Karpas-422 (cell line): ENCODE data around the gene SYCE3. TPM values are rescaled to one million over a fixed set of nuclear protein-coding genes. Genes with fewer than 3 reads are reported as not detected.

Experiments
- DNase-seq: peaks from one replicate; pipeline ENCODE4 v3.0.0-alpha.2; 2015
- H2AFZ ChIP-seq: fragments of 200-600 bp; sonication (generic); 2 replicates; pipeline ENCODE4 v1.6.1; 2014; ENCODE audit warnings: antibody characterized with exemption, low read length, mixed read lengths
- H3K27ac ChIP-seq: fragments of 200-600 bp; sonication (generic); 2 replicates; pipeline ENCODE4 v1.5.1; 2014; ENCODE audit warnings: mild to moderate bottlenecking, low read length, moderate library complexity
- H3K27me3 ChIP-seq: fragments of 200-600 bp; sonication (generic); 2 replicates; pipeline ENCODE4 v1.6.1; 2014; ENCODE audit warnings: low read length, mixed read lengths
- H3K36me3 ChIP-seq: fragments of 200-600 bp; sonication (generic); 2 replicates; pipeline ENCODE4 v1.6.1; 2014; ENCODE audit warnings: low read length, mixed read lengths; ENCODE audit not compliant: insufficient read depth
- H3K4me1 ChIP-seq: fragments of 200-600 bp; sonication (generic); 2 replicates; pipeline ENCODE4 v1.6.1; 2014; ENCODE audit warnings: mild to moderate bottlenecking, low read length, mixed read lengths
- H3K4me2 ChIP-seq: fragments of 200-600 bp; sonication (generic); 2 replicates; pipeline ENCODE4 v1.6.1; 2014; ENCODE audit warnings: low read length, low read depth, mild to moderate bottlenecking; ENCODE audit not compliant: poor library complexity, severe bottlenecking
- H3K4me3 ChIP-seq: fragments of 200-600 bp; sonication (generic); 2 replicates; pipeline ENCODE4 v1.5.1; 2014; ENCODE audit warnings: mild to moderate bottlenecking, antibody characterized with exemption, low read length, mixed read lengths
- H3K79me2 ChIP-seq: fragments of 200-600 bp; sonication (generic); 2 replicates; pipeline ENCODE4 v1.6.1; 2014; ENCODE audit warnings: mild to moderate bottlenecking, low read length, mixed read lengths
- H3K9ac ChIP-seq: fragments of 200-600 bp; sonication (generic); 2 replicates; pipeline ENCODE4 v1.6.0; 2014; ENCODE audit warnings: low read length
- H3K9me2 ChIP-seq: fragments of 200-600 bp; sonication (generic), shearing (Covaris generic); replicated peaks from 2 replicates; pipeline ENCODE4 v1.6.0; 2014; ENCODE audit warnings: mild to moderate bottlenecking, low read length, moderate library complexity; ENCODE audit not compliant: insufficient read depth
- H3K9me3 ChIP-seq: fragments of 300-700, 200-600 bp; sonication (generic); 2 replicates; pipeline ENCODE4 v1.6.1; 2014; ENCODE audit warnings: low read length, mixed read lengths
- H4K20me1 ChIP-seq: fragments of 200-600 bp; sonication (generic); 2 replicates; pipeline ENCODE4 v1.6.1; 2014; ENCODE audit warnings: mild to moderate bottlenecking, antibody characterized with exemption, low read length, low read depth; ENCODE audit not compliant: insufficient read depth
- total RNA-seq: library from RNA; depleted of rRNA; stranded (reverse); fragments of >200 nt; shearing (Covaris generic); gene quantifications from 2 replicates; pipeline ENCODE4 v1.2.3, GENCODE V29; 2014; ENCODE audit warnings: low replicate concordance

SYCE3 gene
- total RNA-seq, 1 experiment from 2014 or later: not detected

DNA sequence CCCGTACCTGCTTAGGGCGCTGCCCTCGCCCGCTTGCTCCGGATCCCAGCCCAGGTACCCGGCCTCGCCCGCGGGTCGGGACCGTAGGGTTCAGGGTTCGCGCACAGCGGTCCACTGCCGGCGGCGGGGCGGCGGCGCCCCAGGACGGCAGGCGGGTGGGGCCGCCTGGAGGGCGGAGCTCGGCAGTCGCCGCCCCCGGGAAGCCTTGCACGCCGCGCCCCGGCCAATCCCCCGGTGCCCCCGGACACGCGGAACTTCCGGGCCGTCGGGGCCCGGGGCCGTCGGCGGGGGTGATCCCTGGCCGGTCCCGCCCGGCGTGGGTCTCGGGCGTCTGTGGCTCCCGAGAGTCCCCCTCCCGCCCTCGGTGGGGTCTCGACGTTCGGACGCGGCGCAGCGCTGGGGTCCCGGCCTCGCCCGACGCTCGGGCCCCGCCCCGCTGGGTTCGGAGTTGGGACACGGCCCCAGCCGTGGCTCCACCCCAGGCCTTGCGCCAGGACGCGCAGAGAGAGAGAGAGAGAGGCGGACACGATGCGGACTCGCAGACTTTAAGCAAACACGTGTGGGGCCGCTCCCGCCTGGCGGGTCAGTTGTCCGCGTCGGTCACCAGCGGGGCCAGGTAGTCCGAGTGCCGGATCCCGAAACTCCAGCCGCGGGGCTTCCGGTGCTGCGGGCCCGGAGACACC is 32.7 kb downstream of the SYCE3 start, which contains the start of gene TYMP:
TSS of gene TYMP (minus strand) at position 116 of the 683 bp plus-strand sequence. CDS start 303 bp downstream, outside the sequence.
- no peak within 1 kb of the TSS for H2AFZ ChIP-seq
- H3K9ac ChIP-seq: peak within 1 kb of the TSS; percentile 88
- H3K79me2 ChIP-seq: no peaks in the 10 kb centered on the region
- H3K27ac ChIP-seq: peak within 1 kb of the TSS; percentile 95
- H3K9me2 ChIP-seq: no peaks in the 10 kb centered on the region
- no peaks in the 10 kb centered on the region for H3K36me3 ChIP-seq
- H3K27me3 ChIP-seq: no peaks in the 10 kb centered on the region
- H3K4me2 ChIP-seq: peak within 1 kb of the TSS; percentile 75
- peaks cover 62% of the 10 kb centered on the region for H3K4me1 ChIP-seq
- DNase-seq: peak; percentile 74
- peak within 1 kb of the TSS; percentile 78 for H3K4me3 ChIP-seq
- no peaks in the 10 kb centered on the region for H4K20me1 ChIP-seq
- H3K9me3 ChIP-seq: no peaks in the 10 kb centered on the region

DNA sequence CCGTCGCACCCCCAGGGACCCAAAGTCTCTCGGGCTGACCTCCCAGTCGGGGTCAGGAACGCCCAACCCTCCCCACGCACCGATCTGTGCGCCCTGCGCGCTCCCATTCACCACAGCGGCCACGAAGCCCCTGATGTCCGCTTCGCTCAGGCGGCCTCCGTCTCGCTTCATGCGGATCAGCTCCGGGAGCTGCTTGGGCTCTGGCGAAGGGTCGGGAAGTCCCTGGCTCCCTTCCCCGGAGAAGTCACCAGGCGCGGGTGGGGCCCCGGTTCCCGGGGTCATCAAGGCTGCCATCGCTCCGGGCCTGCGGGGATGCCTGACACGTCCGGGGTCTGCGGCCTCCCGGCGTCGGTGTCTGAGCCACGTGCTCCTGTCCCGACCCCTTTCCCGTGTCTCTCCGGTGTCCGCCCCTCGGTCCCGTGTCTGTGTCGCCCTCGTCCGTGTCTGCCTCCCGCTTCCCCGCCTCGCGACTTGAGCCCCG is 33.3 kb downstream of the SYCE3 start:
- Histone ChIP-seq H3K9me3 (no peaks in the 10 kb centered on the region), H3K27ac (no peak overlapping the region), H3K27me3 (no peaks in the 10 kb centered on the region), H3K4me2 (no peak overlapping the region), H3K36me3 (no peaks in the 10 kb centered on the region), H3K4me3 (no peak overlapping the region), H3K9me2 (no peaks in the 10 kb centered on the region), H4K20me1 (peaks cover 2% of the 10 kb centered on the region; the same call in 1 of the 2 replicates), H2AFZ (no peak overlapping the region), H3K9ac (no peak overlapping the region), H3K4me1 (peaks cover 61% of the 10 kb centered on the region), H3K79me2 (peaks cover 6% of the 10 kb centered on the region)
- no peak for DNase-seq

DNA sequence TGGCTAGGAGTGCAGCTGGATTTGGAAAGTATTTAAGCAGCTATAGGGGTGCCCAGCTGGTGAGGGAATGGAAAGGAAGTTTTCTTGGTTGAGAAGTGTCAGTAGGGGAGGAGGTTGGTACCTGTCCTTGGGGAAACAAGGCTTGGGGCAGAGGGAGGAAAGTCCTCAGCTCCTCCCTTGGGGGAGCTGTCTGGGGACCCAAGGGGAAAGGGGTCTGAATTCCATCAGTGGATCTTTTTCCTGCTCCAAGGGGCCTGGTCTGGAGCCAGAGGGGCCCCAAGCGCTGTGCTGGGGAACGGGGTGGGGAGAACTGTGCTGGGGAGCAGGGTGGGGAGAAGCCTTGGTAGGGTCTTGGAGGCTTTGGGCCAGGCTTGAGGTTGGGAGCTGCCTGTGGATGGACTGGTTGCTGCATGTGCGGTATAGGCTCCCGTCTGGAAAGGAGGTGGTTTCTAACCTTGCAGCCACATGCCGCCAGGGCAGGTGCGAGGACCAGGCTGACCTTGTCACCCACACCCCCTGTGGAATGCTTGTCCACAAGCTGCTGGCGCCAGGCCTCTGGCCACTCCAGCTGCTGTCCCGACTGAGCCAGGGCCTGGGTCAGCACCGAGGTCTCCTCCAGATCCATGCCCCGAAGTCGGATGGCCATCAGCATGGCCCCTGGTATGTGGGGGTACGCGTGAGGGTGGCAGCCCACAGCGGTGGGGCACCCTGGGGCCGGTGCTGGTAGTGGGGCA is 33.9 kb downstream of the SYCE3 start:
- DNase-seq: peak; percentile 56
- H3K9me3 ChIP-seq: no peaks in the 10 kb centered on the region
- H3K79me2 ChIP-seq: peaks cover 12% of the 10 kb centered on the region
- no peak overlapping the region for H3K4me2 ChIP-seq
- H3K27me3 ChIP-seq: no peaks in the 10 kb centered on the region
- H3K4me3 ChIP-seq: no peak overlapping the region
- no peaks in the 10 kb centered on the region for H3K9me2 ChIP-seq
- H3K9ac ChIP-seq: no peak overlapping the region
- H4K20me1 ChIP-seq: peaks cover 6% of the 10 kb centered on the region; the same call in 1 of the 2 replicates
- H2AFZ ChIP-seq: no peak overlapping the region
- no peaks in the 10 kb centered on the region for H3K36me3 ChIP-seq
- H3K27ac ChIP-seq: no peak overlapping the region
- peaks cover 61% of the 10 kb centered on the region for H3K4me1 ChIP-seq

DNA sequence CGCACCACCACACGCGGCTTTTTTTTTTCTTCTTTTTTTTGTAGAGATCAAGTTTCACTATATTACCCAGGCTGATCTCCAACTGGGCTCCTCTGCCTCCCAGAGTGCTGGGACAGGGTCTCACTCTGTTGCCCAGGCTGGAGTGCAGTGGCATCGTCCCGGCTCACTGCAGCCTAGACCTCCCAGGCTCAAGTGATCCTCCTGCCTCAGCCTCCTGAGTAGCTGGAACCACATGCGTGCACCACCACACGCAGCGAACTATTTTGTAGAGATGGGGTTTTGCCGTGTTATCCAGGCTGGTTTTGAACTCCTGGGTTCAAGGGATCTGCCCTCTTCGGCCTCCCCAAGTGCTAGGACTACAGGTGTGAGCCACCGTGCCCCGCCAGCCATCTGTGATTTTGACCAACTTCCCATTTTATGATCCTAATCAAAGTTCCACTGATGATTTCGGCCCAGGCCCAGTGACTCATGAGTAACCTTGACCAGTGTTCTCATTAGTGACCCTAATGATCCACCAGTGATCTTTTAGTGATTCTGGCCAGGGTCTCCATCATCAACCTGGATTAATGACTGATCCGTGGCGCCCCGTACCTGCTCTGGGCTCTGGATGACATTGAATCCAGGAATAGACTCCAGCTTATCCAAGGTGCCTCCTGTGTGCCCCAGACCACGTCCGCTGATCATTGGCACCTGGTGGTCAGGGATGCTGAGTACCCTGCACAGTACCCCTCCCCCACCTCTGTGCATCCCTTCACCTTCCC is 34.6 kb downstream of the SYCE3 start:
- no peak overlapping the region; the same call in 1 of the 2 replicates for H3K9ac ChIP-seq
- DNase-seq: no peak
- H3K9me3 ChIP-seq: no peaks in the 10 kb centered on the region
- no peak overlapping the region for H3K4me2 ChIP-seq
- no peak overlapping the region for H2AFZ ChIP-seq
- H3K4me1 ChIP-seq: peaks cover 59% of the 10 kb centered on the region
- peak overlapping the region; percentile 59 for H3K27ac ChIP-seq
- H3K36me3 ChIP-seq: no peaks in the 10 kb centered on the region
- peaks cover 12% of the 10 kb centered on the region for H4K20me1 ChIP-seq
- no peaks in the 10 kb centered on the region for H3K9me2 ChIP-seq
- H3K27me3 ChIP-seq: no peaks in the 10 kb centered on the region
- H3K4me3 ChIP-seq: no peak overlapping the region
- H3K79me2 ChIP-seq: peaks cover 19% of the 10 kb centered on the region

DNA sequence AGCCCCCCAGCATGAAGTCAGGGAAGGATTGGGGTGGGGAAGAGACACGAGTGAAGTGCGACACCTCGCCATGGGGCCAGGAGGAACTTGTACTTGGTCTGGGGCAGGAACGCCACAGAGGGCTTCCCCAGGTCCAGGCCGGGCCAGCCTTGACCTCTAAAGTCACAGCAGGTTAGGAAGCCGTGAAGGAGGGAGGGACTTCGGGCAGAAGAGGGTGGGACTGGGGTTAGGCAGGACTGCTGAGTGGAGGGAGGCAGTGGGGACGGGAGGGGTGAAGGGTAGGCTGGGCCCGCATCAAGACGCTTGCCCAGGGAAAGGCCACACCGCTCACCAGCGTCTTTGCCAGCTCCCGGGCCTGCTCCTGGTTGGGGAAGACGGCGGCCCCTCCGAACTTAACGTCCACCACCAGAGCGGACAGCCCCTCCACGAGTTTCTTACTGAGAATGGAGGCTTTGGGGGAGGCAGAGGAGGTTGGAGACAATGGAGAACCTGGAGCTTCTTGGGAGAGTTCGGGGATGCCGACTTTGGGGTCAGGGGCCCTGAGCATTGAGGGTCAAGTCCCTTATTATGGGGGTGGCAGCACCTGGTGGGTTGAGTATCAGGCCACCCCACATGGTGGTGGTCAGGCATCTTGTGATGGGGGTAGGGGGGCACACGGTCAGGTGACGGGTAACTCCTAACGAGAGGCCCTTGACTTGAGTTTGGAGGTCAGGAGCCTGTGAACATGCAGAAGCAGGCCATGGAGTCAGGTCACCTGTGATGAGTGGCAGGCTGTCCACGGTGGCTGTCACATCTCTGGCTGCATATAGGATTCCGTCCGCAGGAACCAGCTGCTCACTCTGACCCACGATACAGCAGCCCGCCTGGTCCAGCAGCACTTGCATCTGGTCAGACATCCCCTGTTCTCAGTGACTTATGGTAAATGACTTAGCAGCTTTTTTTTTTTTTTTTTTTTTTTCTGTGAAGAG is 35.6 kb downstream of the SYCE3 start:
- Histone ChIP-seq H3K9ac (peak overlapping the region; percentile 85), H3K27me3 (no peaks in the 10 kb centered on the region), H3K27ac (peak overlapping the region; percentile 87), H3K9me2 (no peaks in the 10 kb centered on the region), H3K4me1 (peaks cover 49% of the 10 kb centered on the region), H4K20me1 (peaks cover 14% of the 10 kb centered on the region), H3K79me2 (peaks cover 22% of the 10 kb centered on the region), H2AFZ (peak overlapping the region; percentile 63; the same call in 1 of the 2 replicates), H3K4me2 (peak overlapping the region; percentile 98), H3K9me3 (no peaks in the 10 kb centered on the region), H3K36me3 (no peaks in the 10 kb centered on the region), H3K4me3 (peak overlapping the region; percentile 98)
- DNase-seq: peak; percentile 86

DNA sequence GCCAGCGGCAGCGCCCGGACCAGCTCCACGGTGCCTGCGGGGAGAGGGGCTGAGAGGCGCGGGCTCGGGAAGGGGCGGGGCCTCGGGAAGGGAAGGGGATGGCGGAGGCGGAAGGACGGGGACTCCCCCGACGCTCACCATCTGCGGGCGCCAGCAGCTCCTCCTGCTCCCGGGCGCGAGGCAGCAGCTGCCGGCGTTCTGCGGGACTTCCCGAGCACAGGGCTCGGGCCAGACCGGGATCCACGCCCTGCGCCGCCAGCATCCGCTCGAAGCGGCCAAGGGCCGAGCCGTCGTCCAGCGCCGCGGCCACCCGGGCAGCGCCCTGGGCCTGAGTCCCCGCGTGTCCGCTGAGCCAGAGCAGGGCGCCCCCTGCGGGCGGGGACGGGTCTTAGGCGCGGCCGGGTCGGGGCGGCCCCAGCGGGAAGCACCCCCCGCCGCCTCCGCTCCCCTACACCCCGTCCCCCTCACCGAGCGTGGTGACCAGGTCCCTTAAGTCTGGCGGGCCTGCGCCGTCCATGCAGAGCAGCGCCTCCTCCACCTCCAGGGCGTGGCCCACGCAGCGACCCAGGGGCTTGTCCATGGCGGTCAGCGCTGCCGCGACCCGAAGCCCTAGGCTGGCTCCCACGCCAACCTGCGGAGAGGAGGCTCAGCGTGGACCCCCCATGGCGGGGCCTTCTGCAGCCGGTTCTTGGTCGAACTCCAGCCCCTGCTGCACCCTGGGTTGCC is 36.4 kb downstream of the SYCE3 start:
- Histone ChIP-seq H2AFZ (peak overlapping the region; percentile 63; the same call in 1 of the 2 replicates), H3K4me2 (peak overlapping the region; percentile 98), H3K4me1 (peaks cover 41% of the 10 kb centered on the region), H3K9me2 (no peaks in the 10 kb centered on the region), H4K20me1 (peaks cover 14% of the 10 kb centered on the region), H3K79me2 (peaks cover 22% of the 10 kb centered on the region), H3K9me3 (no peaks in the 10 kb centered on the region), H3K4me3 (peak overlapping the region; percentile 98), H3K27me3 (no peaks in the 10 kb centered on the region), H3K9ac (peak overlapping the region; percentile 85), H3K27ac (peak overlapping the region; percentile 87), H3K36me3 (no peaks in the 10 kb centered on the region)
- DNase-seq: peak; percentile 93

DNA sequence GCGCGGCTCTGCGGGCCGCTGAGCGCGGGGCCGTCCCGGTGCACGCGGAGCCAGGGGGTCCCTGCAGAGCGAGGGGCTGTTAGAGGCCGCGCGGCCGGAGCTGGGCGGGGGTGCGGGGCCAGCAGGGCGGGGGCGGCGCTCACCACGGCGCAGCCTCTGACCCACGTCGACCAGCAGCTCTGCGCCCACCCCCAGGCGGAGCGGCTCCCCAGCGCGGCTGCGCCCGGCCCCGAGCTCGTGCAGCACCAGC is 36.9 kb downstream of the SYCE3 start:
- Histone ChIP-seq H4K20me1 (peaks cover 14% of the 10 kb centered on the region), H3K9ac (peak overlapping the region; percentile 85), H3K27ac (peak overlapping the region; percentile 87), H3K79me2 (peaks cover 22% of the 10 kb centered on the region), H3K27me3 (no peaks in the 10 kb centered on the region), H3K4me1 (peaks cover 37% of the 10 kb centered on the region), H3K9me2 (no peaks in the 10 kb centered on the region), H3K4me3 (peak overlapping the region; percentile 98), H3K9me3 (no peaks in the 10 kb centered on the region), H2AFZ (no peak overlapping the region), H3K36me3 (no peaks in the 10 kb centered on the region), H3K4me2 (peak overlapping the region; percentile 98)
- no peak for DNase-seq
